WTC11 (cell line): ENCODE results near the gene GARIN1A. TPM values are rescaled to one million over a fixed set of nuclear protein-coding genes. Genes with fewer than 3 reads are reported as not detected.
A peak's percentile ranks its signal among the peaks of the same experiment; 100 is the strongest.
"Not testable (repeated sequence)": the region's sequence is repeated elsewhere in the genome, so short reads cannot be mapped to it uniquely, and the experiment has no call there.

Source experiments
- ATAC-seq: fragments of 200-7000 bp; cut with Tn5 transposase; 2 replicates; pipeline ENCODE4 v1.10.0; 2021; ENCODE audit warnings: mild to moderate bottlenecking, moderate library complexity
- CTCF ChIA-PET: fragments of 300-600 bp; sonication (Branson Sonifier 250); formaldehyde crosslinking; loops from one replicate; lab custom pipeline; 2021; ENCODE audit warnings: antibody characterized with exemption; lab: Charles Lee
- POLR2A ChIA-PET: fragments of 350-600 bp; sonication (Branson Sonifier 250); formaldehyde crosslinking; loops from one replicate; lab custom pipeline; 2021; ENCODE audit warnings: antibody characterized with exemption; lab: Charles Lee
- DNase-seq: peaks from one replicate; pipeline ENCODE4 v3.0.0; 2021; ENCODE audit warnings: low spot score
- H3K27ac Mint-ChIP-seq: 2 replicates; pipeline ENCODE4 v1.8.0; 2021; ENCODE audit warnings: mixed read lengths
- H3K27me3 Mint-ChIP-seq: 2 replicates; pipeline ENCODE4 v1.8.0; 2021; ENCODE audit warnings: low read depth, mild to moderate bottlenecking, moderate library complexity, mixed read lengths
- H3K36me3 Mint-ChIP-seq: 2 replicates; pipeline ENCODE4 v1.8.0; 2021; ENCODE audit warnings: mixed read lengths
- H3K4me1 Mint-ChIP-seq: 2 replicates; pipeline ENCODE4 v1.8.0; 2022; ENCODE audit warnings: mixed read lengths
- H3K4me3 Mint-ChIP-seq: 2 replicates; pipeline ENCODE4 v1.8.0; 2021; ENCODE audit warnings: mild to moderate bottlenecking, moderate library complexity, mixed read lengths
- H3K9me3 Mint-ChIP-seq: 2 replicates; pipeline ENCODE4 v1.8.0; 2021; ENCODE audit warnings: mixed read lengths
- ARID4B ChIP-seq: sonication (generic); formaldehyde crosslinking; IDR thresholded peaks from 2 replicates; pipeline ENCODE4 v1.8.0; 2023; ENCODE audit warnings: missing genetic modification reagents, mild to moderate bottlenecking, borderline replicate concordance
- CDX4 ChIP-seq: fragments of 250-450 bp; sonication (Bioruptor Pico); IDR thresholded peaks from 2 replicates; pipeline ENCODE4 v1.9.0; 2021; ENCODE audit warnings: moderate library complexity, mild to moderate bottlenecking, inconsistent platforms, borderline replicate concordance
- E2F4 ChIP-seq: sonication (generic); formaldehyde crosslinking; IDR thresholded peaks from 2 replicates; pipeline ENCODE4 v1.8.1; 2022; ENCODE audit warnings: low read depth, mild to moderate bottlenecking, moderate library complexity, missing genetic modification reagents, borderline replicate concordance
- ELF4 ChIP-seq: sonication (generic); formaldehyde crosslinking; IDR thresholded peaks from 2 replicates; pipeline ENCODE4 v1.8.1; 2022; ENCODE audit warnings: low read depth, mild to moderate bottlenecking, moderate library complexity, missing genetic modification reagents
- GRHL2 ChIP-seq: fragments of 250-450 bp; sonication (Bioruptor Pico); IDR thresholded peaks from 2 replicates; pipeline ENCODE4 v1.8.0; 2022; ENCODE audit warnings: mild to moderate bottlenecking, moderate library complexity; ENCODE audit not compliant: insufficient replicate concordance, severe bottlenecking
- JUN ChIP-seq: sonication (generic); formaldehyde crosslinking; IDR thresholded peaks from 2 replicates; pipeline ENCODE4 v1.8.0; 2023; ENCODE audit warnings: mild to moderate bottlenecking, missing genetic modification reagents
- NR1H2 ChIP-seq: sonication (generic); formaldehyde crosslinking; IDR thresholded peaks from 2 replicates; pipeline ENCODE4 v1.9.0; 2021; ENCODE audit warnings: mild to moderate bottlenecking, moderate library complexity, missing genetic modification reagents
- PREB ChIP-seq: sonication (generic); formaldehyde crosslinking; IDR thresholded peaks from 2 replicates; pipeline ENCODE4 v1.8.1; 2022; ENCODE audit warnings: mild to moderate bottlenecking, missing genetic modification reagents, moderate library complexity, borderline replicate concordance
- RELA ChIP-seq: sonication (generic); formaldehyde crosslinking; IDR thresholded peaks from 2 replicates; pipeline ENCODE4 v1.8.1; 2022; ENCODE audit warnings: missing genetic modification reagents, mild to moderate bottlenecking, borderline replicate concordance
- TEAD1 ChIP-seq: sonication (generic); formaldehyde crosslinking; IDR thresholded peaks from 2 replicates; pipeline ENCODE4 v1.8.0; 2022; ENCODE audit warnings: mild to moderate bottlenecking, missing genetic modification reagents
- ZBTB43 ChIP-seq: sonication (generic); formaldehyde crosslinking; IDR thresholded peaks from 2 replicates; pipeline ENCODE4 v1.8.1; 2023; ENCODE audit warnings: mild to moderate bottlenecking, missing genetic modification reagents
- ZNF416 ChIP-seq: fragments of 250-450 bp; sonication (Bioruptor Pico); IDR thresholded peaks from 2 replicates; pipeline ENCODE4 v1.9.0; 2021; ENCODE audit warnings: mild to moderate bottlenecking, inconsistent platforms
- total RNA-seq: library from RNA; stranded (reverse); gene quantifications from 3 replicates; pipeline ENCODE4 v1.2.3, GENCODE V29; 2021

Gene GARIN1A
- total RNA-seq, 1 experiment from 2014 or later = 0.15 TPM

GRCh38 chr7:128679920-128680319 lies 7.8 kb downstream of the GARIN1A start:
- DNase-seq = no peak
- ChIA-PET POLR2A (no interaction called here), CTCF (interaction anchor here (0.6 kb wide), 1 partner anchor 13 kb away, joined by 3 read pairs; no protein-coding TSS in a partner anchor)
- Mint-ChIP-seq H3K27ac (no peak overlapping the region), H3K9me3 (no peaks in the 10 kb centered on the region), H3K4me1 (no peaks in the 10 kb centered on the region; the same call in 1 of the 2 replicates), H3K36me3 (no peaks in the 10 kb centered on the region), H3K27me3 (peaks cover 4% of the 10 kb centered on the region; the same call in 1 of the 2 replicates), H3K4me3 (no peak overlapping the region)
- no peak for TF ChIP-seq NR1H2 (CRISPR knock-in tag)
- ATAC-seq = no peak

GRCh38 chr7:128681794-128682537 lies 9.9 kb downstream of the GARIN1A start:
- Mint-ChIP-seq H3K9me3 (peaks cover 2% of the 10 kb centered on the region; the same call in 1 of the 2 replicates), H3K4me1 (no peaks in the 10 kb centered on the region; the same call in 1 of the 2 replicates), H3K4me3 (no peak overlapping the region), H3K36me3 (no peaks in the 10 kb centered on the region), H3K27me3 (no peaks in the 10 kb centered on the region), H3K27ac (no peak overlapping the region)
- no peak for ATAC-seq
- no peak for TF ChIP-seq E2F4 (CRISPR knock-in tag)
- TF ChIP-seq PREB (CRISPR knock-in tag) = no peak
- no peak for DNase-seq
- ChIA-PET CTCF (interaction anchor here (1.0 to 1.1 kb wide), 2 partner anchors 9 to 15 kb away, joined by 3 to 4 read pairs; no protein-coding TSS in a partner anchor), POLR2A (no interaction called here)

- H3K4me1 Mint-ChIP-seq, H3K4me3 Mint-ChIP-seq, DNase-seq, H3K27me3 Mint-ChIP-seq, ATAC-seq, H3K36me3 Mint-ChIP-seq, CTCF ChIA-PET, H3K27ac Mint-ChIP-seq, POLR2A ChIA-PET: not testable (repeated sequence)
- H3K9me3 Mint-ChIP-seq = peaks cover 13% of the 10 kb centered on the region
Measured at GRCh38 chr7:128683270-128683669, 11.2 kb downstream of the GARIN1A start.

GRCh38 chr7:128683738-128684137 lies 11.6 kb downstream of the GARIN1A start:
- H3K4me1 Mint-ChIP-seq, CTCF ChIA-PET, H3K27me3 Mint-ChIP-seq, ATAC-seq, DNase-seq, H3K36me3 Mint-ChIP-seq, H3K4me3 Mint-ChIP-seq, POLR2A ChIA-PET: not testable (repeated sequence)
- Mint-ChIP-seq H3K27ac (peak overlapping the region; percentile 45; the same call in 1 of the 2 replicates), H3K9me3 (peaks cover 15% of the 10 kb centered on the region)

GRCh38 chr7:128687131-128687530 lies 15.0 kb downstream of the GARIN1A start:
- Mint-ChIP-seq H3K27ac (no peak overlapping the region), H3K36me3 (peaks cover 2% of the 10 kb centered on the region; the same call in 1 of the 2 replicates)
- CTCF ChIA-PET = no interaction called here
- TF ChIP-seq ZNF416 (CRISPR knock-in tag) (no peak), ARID4B (no peak), RELA (CRISPR knock-in tag) (no peak), ELF4 (CRISPR knock-in tag) (no peak), JUN (CRISPR knock-in tag) (no peak), GRHL2 (CRISPR knock-in tag) (no peak), CDX4 (CRISPR knock-in tag) (no peak), ZBTB43 (CRISPR knock-in tag) (no peak), TEAD1 (CRISPR knock-in tag) (no peak)

More at GRCh38 chr7:128687131-128687530, 15.0 kb downstream of the GARIN1A start:
- H3K4me1 Mint-ChIP-seq = peaks cover 2% of the 10 kb centered on the region; the same call in 1 of the 2 replicates
- DNase-seq = no peak
- POLR2A ChIA-PET = no interaction called here
- peaks cover 15% of the 10 kb centered on the region for H3K9me3 Mint-ChIP-seq
- H3K27me3 Mint-ChIP-seq = peaks cover 5% of the 10 kb centered on the region; the same call in 1 of the 2 replicates
- no peak overlapping the region for H3K4me3 Mint-ChIP-seq
- ATAC-seq = no peak
